ENCODE results near the gene ARSG. TPM values are rescaled to one million over a fixed set of nuclear protein-coding genes. Genes with fewer than 3 reads are reported as not detected.

ARSG gene
- total and polyA plus RNA-seq, 2 experiments from 2014 or later: 1.7 to 5.1 TPM

DNA sequence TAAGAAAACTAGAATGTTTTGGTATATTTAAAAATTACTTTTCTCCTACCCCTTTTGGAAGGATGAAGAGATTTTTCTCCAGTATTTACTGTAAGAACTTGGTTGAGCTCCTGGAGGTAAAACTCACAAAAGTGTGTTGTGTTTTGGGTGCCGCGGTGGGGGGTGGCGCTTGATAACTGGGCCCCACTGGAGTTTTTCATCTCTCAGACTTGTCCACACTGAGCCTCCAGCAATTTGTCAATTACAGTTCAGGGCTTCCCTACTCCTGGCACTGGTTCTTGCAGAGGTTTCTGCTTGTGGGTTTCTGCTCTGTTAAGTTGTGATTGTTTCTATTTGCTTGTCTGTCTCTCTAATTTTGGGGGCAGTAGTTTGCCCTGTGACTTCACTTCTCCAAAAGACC is 126.0 kb downstream of the ARSG start:
- Mint-ChIP-seq H3K36me3 (ENCODE audit: low read depth) (peaks cover 47% of the 10 kb centered on the region), H3K4me3 (no peak overlapping the region), H3K9me3 (peaks cover 50% of the 10 kb centered on the region), H3K27me3 (ENCODE audit: insufficient read depth, low read depth, poor library complexity) (peaks cover 7% of the 10 kb centered on the region), H3K27ac (no peak overlapping the region), H3K4me1 (peaks cover 26% of the 10 kb centered on the region)
- H3K36me3 ChIP-seq (ENCODE audit: insufficient read depth): 0 out of 2 replicates have a peak, but pooled peaks cover 4% of the 10 kb centered on the region
- no peak overlapping the region for H3K4me3 ChIP-seq
- no peak overlapping the region for H3K4me2 ChIP-seq
- H3F3A ChIP-seq (replicated peaks; ENCODE audit: low read depth): no peaks in the 10 kb centered on the region
- DNase-seq (ENCODE audit: low spot score) (no peak), ATAC-seq (no peak)
- H3K9me2 ChIP-seq (ENCODE audit: insufficient read depth): no peaks in the 10 kb centered on the region
- H3K27me3 ChIP-seq (ENCODE audit: insufficient read depth): no peaks in the 10 kb centered on the region
- no peak overlapping the region for H3K27ac ChIP-seq (ENCODE audit: low read depth)
- no peak overlapping the region for H2AFZ ChIP-seq
- TF ChIP-seq EZH2 (IDR thresholded peaks at IDR 0.05; ENCODE audit: low read depth, unreplicated experiment) (no peak), EZH2phosphoT487 (IDR thresholded peaks at IDR 0.05; ENCODE audit: unreplicated experiment) (no peak), JUNB (IDR thresholded peaks at IDR 0.05; ENCODE audit: unreplicated experiment) (no peak), CREB1 (CRISPR knock-in tag; IDR thresholded peaks at IDR 0.05; ENCODE audit: low read depth) (no peak), ZNF114 (CRISPR knock-in tag; IDR thresholded peaks at IDR 0.05) (no peak), NANOG (IDR thresholded peaks at IDR 0.05; ENCODE audit: borderline replicate concordance) (no peak), POLR2AphosphoS5 (IDR thresholded peaks at IDR 0.05; ENCODE audit: low read depth) (no peak)
- TF ChIP-seq, protein P1, sequence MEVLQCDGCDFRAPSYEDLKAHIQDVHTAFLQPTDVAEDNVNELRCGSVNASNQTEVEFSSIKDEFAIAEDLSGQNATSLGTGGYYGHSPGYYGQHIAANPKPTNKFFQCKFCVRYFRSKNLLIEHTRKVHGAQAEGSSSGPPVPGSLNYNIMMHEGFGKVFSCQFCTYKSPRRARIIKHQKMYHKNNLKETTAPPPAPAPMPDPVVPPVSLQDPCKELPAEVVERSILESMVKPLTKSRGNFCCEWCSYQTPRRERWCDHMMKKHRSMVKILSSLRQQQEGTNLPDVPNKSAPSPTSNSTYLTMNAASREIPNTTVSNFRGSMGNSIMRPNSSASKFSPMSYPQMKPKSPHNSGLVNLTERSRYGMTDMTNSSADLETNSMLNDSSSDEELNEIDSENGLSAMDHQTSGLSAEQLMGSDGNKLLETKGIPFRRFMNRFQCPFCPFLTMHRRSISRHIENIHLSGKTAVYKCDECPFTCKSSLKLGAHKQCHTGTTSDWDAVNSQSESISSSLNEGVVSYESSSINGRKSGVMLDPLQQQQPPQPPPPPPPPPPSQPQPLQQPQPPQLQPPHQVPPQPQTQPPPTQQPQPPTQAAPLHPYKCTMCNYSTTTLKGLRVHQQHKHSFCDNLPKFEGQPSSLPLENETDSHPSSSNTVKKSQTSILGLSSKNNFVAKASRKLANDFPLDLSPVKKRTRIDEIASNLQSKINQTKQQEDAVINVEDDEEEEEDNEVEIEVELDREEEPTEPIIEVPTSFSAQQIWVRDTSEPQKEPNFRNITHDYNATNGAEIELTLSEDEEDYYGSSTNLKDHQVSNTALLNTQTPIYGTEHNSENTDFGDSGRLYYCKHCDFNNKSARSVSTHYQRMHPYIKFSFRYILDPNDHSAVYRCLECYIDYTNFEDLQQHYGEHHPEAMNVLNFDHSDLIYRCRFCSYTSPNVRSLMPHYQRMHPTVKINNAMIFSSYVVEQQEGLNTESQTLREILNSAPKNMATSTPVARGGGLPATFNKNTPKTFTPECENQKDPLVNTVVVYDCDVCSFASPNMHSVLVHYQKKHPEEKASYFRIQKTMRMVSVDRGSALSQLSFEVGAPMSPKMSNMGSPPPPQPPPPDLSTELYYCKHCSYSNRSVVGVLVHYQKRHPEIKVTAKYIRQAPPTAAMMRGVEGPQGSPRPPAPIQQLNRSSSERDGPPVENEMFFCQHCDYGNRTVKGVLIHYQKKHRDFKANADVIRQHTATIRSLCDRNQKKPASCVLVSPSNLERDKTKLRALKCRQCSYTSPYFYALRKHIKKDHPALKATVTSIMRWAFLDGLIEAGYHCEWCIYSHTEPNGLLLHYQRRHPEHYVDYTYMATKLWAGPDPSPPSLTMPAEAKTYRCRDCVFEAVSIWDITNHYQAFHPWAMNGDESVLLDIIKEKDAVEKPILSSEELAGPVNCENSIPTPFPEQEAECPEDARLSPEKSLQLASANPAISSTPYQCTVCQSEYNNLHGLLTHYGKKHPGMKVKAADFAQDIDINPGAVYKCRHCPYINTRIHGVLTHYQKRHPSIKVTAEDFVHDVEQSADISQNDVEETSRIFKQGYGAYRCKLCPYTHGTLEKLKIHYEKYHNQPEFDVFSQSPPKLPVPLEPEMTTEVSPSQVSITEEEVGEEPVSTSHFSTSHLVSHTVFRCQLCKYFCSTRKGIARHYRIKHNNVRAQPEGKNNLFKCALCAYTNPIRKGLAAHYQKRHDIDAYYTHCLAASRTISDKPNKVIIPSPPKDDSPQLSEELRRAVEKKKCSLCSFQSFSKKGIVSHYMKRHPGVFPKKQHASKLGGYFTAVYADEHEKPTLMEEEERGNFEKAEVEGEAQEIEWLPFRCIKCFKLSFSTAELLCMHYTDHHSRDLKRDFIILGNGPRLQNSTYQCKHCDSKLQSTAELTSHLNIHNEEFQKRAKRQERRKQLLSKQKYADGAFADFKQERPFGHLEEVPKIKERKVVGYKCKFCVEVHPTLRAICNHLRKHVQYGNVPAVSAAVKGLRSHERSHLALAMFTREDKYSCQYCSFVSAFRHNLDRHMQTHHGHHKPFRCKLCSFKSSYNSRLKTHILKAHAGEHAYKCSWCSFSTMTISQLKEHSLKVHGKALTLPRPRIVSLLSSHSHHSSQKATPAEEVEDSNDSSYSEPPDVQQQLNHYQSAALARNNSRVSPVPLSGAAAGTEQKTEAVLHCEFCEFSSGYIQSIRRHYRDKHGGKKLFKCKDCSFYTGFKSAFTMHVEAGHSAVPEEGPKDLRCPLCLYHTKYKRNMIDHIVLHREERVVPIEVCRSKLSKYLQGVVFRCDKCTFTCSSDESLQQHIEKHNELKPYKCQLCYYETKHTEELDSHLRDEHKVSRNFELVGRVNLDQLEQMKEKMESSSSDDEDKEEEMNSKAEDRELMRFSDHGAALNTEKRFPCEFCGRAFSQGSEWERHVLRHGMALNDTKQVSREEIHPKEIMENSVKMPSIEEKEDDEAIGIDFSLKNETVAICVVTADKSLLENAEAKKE (CRISPR knock-in tag; IDR thresholded peaks at IDR 0.05): no peak
- TF ChIP-seq, protein P2, sequence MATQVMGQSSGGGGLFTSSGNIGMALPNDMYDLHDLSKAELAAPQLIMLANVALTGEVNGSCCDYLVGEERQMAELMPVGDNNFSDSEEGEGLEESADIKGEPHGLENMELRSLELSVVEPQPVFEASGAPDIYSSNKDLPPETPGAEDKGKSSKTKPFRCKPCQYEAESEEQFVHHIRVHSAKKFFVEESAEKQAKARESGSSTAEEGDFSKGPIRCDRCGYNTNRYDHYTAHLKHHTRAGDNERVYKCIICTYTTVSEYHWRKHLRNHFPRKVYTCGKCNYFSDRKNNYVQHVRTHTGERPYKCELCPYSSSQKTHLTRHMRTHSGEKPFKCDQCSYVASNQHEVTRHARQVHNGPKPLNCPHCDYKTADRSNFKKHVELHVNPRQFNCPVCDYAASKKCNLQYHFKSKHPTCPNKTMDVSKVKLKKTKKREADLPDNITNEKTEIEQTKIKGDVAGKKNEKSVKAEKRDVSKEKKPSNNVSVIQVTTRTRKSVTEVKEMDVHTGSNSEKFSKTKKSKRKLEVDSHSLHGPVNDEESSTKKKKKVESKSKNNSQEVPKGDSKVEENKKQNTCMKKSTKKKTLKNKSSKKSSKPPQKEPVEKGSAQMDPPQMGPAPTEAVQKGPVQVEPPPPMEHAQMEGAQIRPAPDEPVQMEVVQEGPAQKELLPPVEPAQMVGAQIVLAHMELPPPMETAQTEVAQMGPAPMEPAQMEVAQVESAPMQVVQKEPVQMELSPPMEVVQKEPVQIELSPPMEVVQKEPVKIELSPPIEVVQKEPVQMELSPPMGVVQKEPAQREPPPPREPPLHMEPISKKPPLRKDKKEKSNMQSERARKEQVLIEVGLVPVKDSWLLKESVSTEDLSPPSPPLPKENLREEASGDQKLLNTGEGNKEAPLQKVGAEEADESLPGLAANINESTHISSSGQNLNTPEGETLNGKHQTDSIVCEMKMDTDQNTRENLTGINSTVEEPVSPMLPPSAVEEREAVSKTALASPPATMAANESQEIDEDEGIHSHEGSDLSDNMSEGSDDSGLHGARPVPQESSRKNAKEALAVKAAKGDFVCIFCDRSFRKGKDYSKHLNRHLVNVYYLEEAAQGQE (IDR thresholded peaks at IDR 0.05; ENCODE audit: unreplicated experiment): no peak
- TF ChIP-seq, protein P3, sequence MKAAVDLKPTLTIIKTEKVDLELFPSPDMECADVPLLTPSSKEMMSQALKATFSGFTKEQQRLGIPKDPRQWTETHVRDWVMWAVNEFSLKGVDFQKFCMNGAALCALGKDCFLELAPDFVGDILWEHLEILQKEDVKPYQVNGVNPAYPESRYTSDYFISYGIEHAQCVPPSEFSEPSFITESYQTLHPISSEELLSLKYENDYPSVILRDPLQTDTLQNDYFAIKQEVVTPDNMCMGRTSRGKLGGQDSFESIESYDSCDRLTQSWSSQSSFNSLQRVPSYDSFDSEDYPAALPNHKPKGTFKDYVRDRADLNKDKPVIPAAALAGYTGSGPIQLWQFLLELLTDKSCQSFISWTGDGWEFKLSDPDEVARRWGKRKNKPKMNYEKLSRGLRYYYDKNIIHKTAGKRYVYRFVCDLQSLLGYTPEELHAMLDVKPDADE (IDR thresholded peaks at IDR 0.05): no peak
- no peaks in the 10 kb centered on the region for H4K20me1 ChIP-seq (replicated peaks; ENCODE audit: insufficient read depth)
- H3K4me1 ChIP-seq (ENCODE audit: insufficient read depth): peaks cover 23% of the 10 kb centered on the region
- H3K79me2 ChIP-seq (replicated peaks; ENCODE audit: insufficient read depth): no peaks in the 10 kb centered on the region
